HepG2 (cell line): ENCODE data around the gene KLHDC1. TPM values are rescaled to one million over a fixed set of nuclear protein-coding genes. Genes with fewer than 3 reads are reported as not detected.
A peak's percentile ranks its signal among the peaks of the same experiment; 100 is the strongest.

ENCODE experiments used
- ATRX ChIP-seq: sonication (generic); formaldehyde crosslinking; IDR thresholded peaks from 2 replicates; pipeline ENCODE4 v1.4.0; 2020; ENCODE audit warnings: missing genetic modification reagents, borderline replicate concordance
- CBX1 ChIP-seq: IDR thresholded peaks from one replicate; pipeline ENCODE4 v1.6.1; 2016; ENCODE audit warnings: antibody characterized with exemption, low read depth
- DMTF1 ChIP-seq: sonication (generic); formaldehyde crosslinking; IDR thresholded peaks from 2 replicates; pipeline ENCODE4 v1.4.0; 2020; ENCODE audit warnings: mild to moderate bottlenecking, missing genetic modification reagents
- E2F1 ChIP-seq: sonication (generic); formaldehyde crosslinking; IDR thresholded peaks from 2 replicates; pipeline ENCODE4 v1.5.0; 2020; ENCODE audit warnings: missing genetic modification reagents
- EED ChIP-seq: sonication (generic); formaldehyde crosslinking; IDR thresholded peaks from 2 replicates; pipeline ENCODE4 v1.5.0; 2020; ENCODE audit warnings: mild to moderate bottlenecking, missing genetic modification reagents
- FOXJ3 ChIP-seq: sonication (generic); formaldehyde crosslinking; IDR thresholded peaks from 2 replicates; pipeline ENCODE4 v1.4.0; 2020; ENCODE audit warnings: missing genetic modification reagents, mild to moderate bottlenecking, borderline replicate concordance
- GABPB1 ChIP-seq: IDR thresholded peaks from 2 replicates; pipeline ENCODE4 v1.6.1; 2016; ENCODE audit warnings: mild to moderate bottlenecking, missing genetic modification reagents, moderate library complexity, missing compliant biosample characterization
- GATA4 ChIP-seq: sonication (generic); IDR thresholded peaks from 2 replicates; pipeline ENCODE4 v1.6.1; 2016; ENCODE audit warnings: antibody characterized with exemption, low read depth, borderline replicate concordance
- GRHL1 ChIP-seq: sonication (generic); formaldehyde crosslinking; conservative IDR thresholded peaks from 2 replicates; pipeline ENCODE4 v1.8.0; 2022; ENCODE audit warnings: missing genetic modification reagents
- HHEX ChIP-seq: IDR thresholded peaks from 2 replicates; pipeline ENCODE4 v1.6.1; 2016; ENCODE audit warnings: control low read depth
- KDM5B ChIP-seq: sonication (generic); formaldehyde crosslinking; IDR thresholded peaks from 2 replicates; pipeline ENCODE4 v1.4.0; 2020; ENCODE audit warnings: missing genetic modification reagents, mild to moderate bottlenecking, borderline replicate concordance
- KLF15 ChIP-seq: sonication (generic); formaldehyde crosslinking; IDR thresholded peaks from 2 replicates; pipeline ENCODE4 v1.8.1; 2023; ENCODE audit warnings: borderline replicate concordance, mild to moderate bottlenecking, inconsistent platforms, missing genetic modification reagents, mixed read lengths
- KMT2B ChIP-seq: IDR thresholded peaks from 2 replicates; pipeline ENCODE4 v1.6.1; 2016; ENCODE audit warnings: missing genetic modification reagents, missing compliant biosample characterization
- MBD4 ChIP-seq: IDR thresholded peaks from 2 replicates; pipeline ENCODE4 v1.6.1; 2012; ENCODE audit warnings: low read length, inconsistent platforms, borderline replicate concordance
- MED13 ChIP-seq: sonication (generic); formaldehyde crosslinking; IDR thresholded peaks from 2 replicates; pipeline ENCODE4 v1.5.0; 2020; ENCODE audit warnings: missing genetic modification reagents
- NR2F1 ChIP-seq, 2 experiments: fragments of 450-650 bp in 1 of 2; formaldehyde crosslinking in 1 of 2; IDR thresholded peaks; 2 replicates each; pipeline versions ENCODE4 v1.5.0 to v1.6.1; 2016 to 2020; ENCODE audit warnings: mild to moderate bottlenecking in 1 of 2, missing compliant biosample characterization in 1 of 2, missing genetic modification reagents in 1 of 2, moderate library complexity in 1 of 2
- POLR2AphosphoS2 ChIP-seq: IDR thresholded peaks from 2 replicates; pipeline ENCODE4 v1.6.1; 2011; ENCODE audit warnings: low read depth, low read length, improper control_type of control experiment
- SOX13 ChIP-seq, 3 experiments: fragments of 450-650 bp in 1 of 3; sonication (generic) in 1 of 3; formaldehyde crosslinking in 1 of 3; IDR thresholded peaks in 2 of 3; conservative IDR thresholded peaks in 1 of 3; 2 replicates each; pipeline versions ENCODE4 v1.5.0 to v1.6.1; 2016 to 2020; ENCODE audit warnings: antibody characterized with exemption in 1 of 3, mild to moderate bottlenecking in 1 of 3, missing compliant biosample characterization in 1 of 3, missing genetic modification reagents in 1 of 3, moderate library complexity in 1 of 3
- TEAD2 ChIP-seq: sonication (generic); formaldehyde crosslinking; IDR thresholded peaks from 2 replicates; pipeline ENCODE4 v1.9.0; 2021; ENCODE audit warnings: missing genetic modification reagents
- YY1 ChIP-seq: IDR thresholded peaks from 2 replicates; pipeline ENCODE4 v1.6.1; 2011; ENCODE audit warnings: low read length, low read depth, moderate library complexity, mild to moderate bottlenecking; ENCODE audit not compliant: insufficient read depth, insufficient replicate concordance
- ZBTB1 ChIP-seq: sonication (generic); formaldehyde crosslinking; IDR thresholded peaks from 2 replicates; pipeline ENCODE4 v1.4.0; 2020; ENCODE audit warnings: missing genetic modification reagents, borderline replicate concordance
- ZBTB7B ChIP-seq: sonication (generic); formaldehyde crosslinking; IDR thresholded peaks from 2 replicates; pipeline ENCODE4 v1.4.0; 2020; ENCODE audit warnings: missing genetic modification reagents
- ZEB1 ChIP-seq: IDR thresholded peaks from 2 replicates; pipeline ENCODE4 v1.6.1; 2012; ENCODE audit warnings: mild to moderate bottlenecking, low read depth, inconsistent platforms; ENCODE audit not compliant: insufficient replicate concordance
- ZNF24 ChIP-seq: fragments of 450-650 bp; IDR thresholded peaks from 2 replicates; pipeline ENCODE4 v1.6.1; 2017; ENCODE audit warnings: antibody characterized with exemption, mild to moderate bottlenecking
- ZNF30 ChIP-seq: sonication (generic); formaldehyde crosslinking; IDR thresholded peaks from 2 replicates; pipeline ENCODE4 v1.5.0; 2020; ENCODE audit warnings: mild to moderate bottlenecking, missing genetic modification reagents
- ZNF549 ChIP-seq: sonication (generic); formaldehyde crosslinking; IDR thresholded peaks from 2 replicates; pipeline ENCODE4 v1.5.0; 2020; ENCODE audit warnings: missing genetic modification reagents
- polyA plus RNA-seq, 8 experiments: library from polyadenylated mRNA; depleted of rRNA in 3 of 8; stranded (reverse) in 7 of 8; unstranded in 1 of 8; fragments of >200 nt; fragmentation: Illumina TruSeq in 4 of 8; extraction: Trizol in 4 of 8; gene quantifications; 2 replicates each; pipeline versions ENCODE4 v1.2.1 to v1.2.3, GENCODE V29; 2011 to 2016; ENCODE audit warnings: low read depth in 4 of 8, missing spikeins in 1 of 8, mixed read lengths in 1 of 8; ENCODE audit not compliant: insufficient read depth in 1 of 8
- total RNA-seq, 5 experiments: library from RNA; depleted of rRNA; stranded (reverse); fragments of >200 nt; fragmentation: Illumina TruSeq; extraction: Trizol; gene quantifications; 2 replicates each; pipeline ENCODE4 v1.2.3, GENCODE V29; 2016; ENCODE audit warnings: low read depth in 1 of 5

The KLHDC1 gene
- total and polyA plus RNA-seq, 2 of the 13 experiments (the other 11 are each of a cell fraction or from before 2014, with no cell fraction given): 0.11 TPM; not detected in 1

DNA sequence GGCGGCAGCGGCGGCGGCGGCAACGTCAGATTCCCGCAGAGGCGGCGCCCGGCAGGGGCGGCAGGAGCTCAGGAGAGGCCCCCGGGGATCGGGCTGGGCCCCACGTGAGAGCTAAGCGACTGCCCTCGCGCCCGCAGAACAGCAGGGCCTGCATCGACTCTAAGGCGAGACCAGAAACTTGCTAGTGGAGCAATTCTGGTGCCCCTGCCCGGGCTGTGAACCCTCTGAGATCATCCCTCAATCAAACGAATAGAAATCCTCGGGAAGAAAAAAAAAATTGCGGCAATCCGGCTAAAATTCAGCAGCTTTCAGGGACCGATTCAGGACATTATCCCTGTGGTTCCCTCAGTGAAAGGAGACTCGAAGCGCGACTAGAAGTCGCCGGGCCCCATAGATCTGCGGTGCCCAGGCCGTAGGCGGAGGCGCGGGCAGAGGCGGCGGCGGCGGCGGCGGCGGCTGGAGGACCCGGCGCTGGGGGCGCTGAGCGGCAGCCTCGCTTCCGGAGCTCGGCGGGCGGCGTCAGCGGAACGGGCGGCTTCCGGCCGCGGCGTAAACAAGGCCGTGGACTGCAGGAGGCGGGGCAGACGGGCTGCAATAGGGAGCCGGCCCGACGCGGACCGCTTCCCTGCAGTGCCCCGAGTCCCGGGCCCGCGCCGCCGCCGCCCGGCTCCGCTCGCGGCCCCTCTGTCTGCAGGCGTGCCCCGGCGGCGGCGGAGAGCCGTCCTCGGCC lies 74.8 kb downstream of the KLHDC1 start, which contains the start of gene KLHDC2 (continued):
- TF ChIP-seq KMT2B (CRISPR knock-in tag) (peak; percentile 71), GATA4 (no peak), GRHL1 (CRISPR knock-in tag) (no peak), NR2F1 (CRISPR knock-in tag; IDR thresholded peaks at IDR 0.05) (no peak), GABPB1 (CRISPR knock-in tag) (peak; percentile 90), ZBTB1 (no peak), ZNF24 (no peak), E2F1 (CRISPR knock-in tag) (no peak), POLR2AphosphoS2 (no peak), CBX1 (peak; percentile 66), ZEB1 (no peak), TEAD2 (CRISPR knock-in tag) (no peak), ZNF30 (CRISPR knock-in tag) (no peak), MBD4 (no peak), FOXJ3 (CRISPR knock-in tag) (no peak), KDM5B (CRISPR knock-in tag) (peak; percentile 23; the same call in 1 of the 2 replicates), ATRX (CRISPR knock-in tag) (no peak), ZNF549 (no peak), YY1 (peak; percentile 80), ZBTB7B (CRISPR knock-in tag) (no peak), KLF15 (CRISPR knock-in tag) (no peak; the same call in 1 of the 2 replicates), SOX13 (IDR thresholded peaks at IDR 0.05) (no peak), SOX13 (CRISPR knock-in tag; conservative IDR thresholded peaks at IDR 0.05 in 1 of 2, IDR thresholded peaks at IDR 0.05 in 1 of 2) (peak in 1 of 2 experiments; percentile 29; a peak in 1 of 4 replicates), MED13 (CRISPR knock-in tag) (peak; percentile 7; the same call in 1 of the 2 replicates), DMTF1 (CRISPR knock-in tag) (no peak), EED (CRISPR knock-in tag) (peak; percentile 20; the same call in 1 of the 2 replicates), HHEX (CRISPR knock-in tag) (no peak)
